NCI-H2196 treated with DMSO at 0.1 percent for 48 hours (cell line): Measurements from ENCODE around the gene NOS1.
"Not testable (repeated sequence)": the region's sequence is repeated elsewhere in the genome, so short reads cannot be mapped to it uniquely, and the experiment has no call there.

ENCODE experiments used
- DNase-seq: peaks from one replicate; lab custom pipeline; 2025; ENCODE audit not compliant: unreplicated experiment; lab: John Stamatoyannopoulos, UW

Gene NOS1

DNA sequence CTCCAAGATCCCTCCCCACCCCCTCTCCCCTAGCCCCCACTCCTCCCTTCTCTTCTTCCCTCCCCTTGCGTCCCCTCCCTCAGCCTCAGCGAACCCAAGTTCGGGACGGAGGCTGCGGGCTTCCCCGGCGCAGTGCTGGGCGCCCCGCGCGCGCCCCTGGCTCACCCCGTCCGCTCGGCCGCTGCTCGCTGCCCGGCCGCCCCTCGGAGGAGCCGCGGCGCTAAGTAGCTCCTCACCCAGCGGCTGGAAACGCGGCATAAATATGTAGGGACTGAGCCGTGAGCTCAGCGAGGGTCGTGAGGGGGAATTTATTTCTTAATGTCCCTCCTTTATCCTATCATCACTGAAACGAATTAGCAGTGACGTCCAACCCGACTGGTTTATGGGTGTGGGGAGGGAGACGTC, at the start of gene NOS1:
Gene NOS1, minus strand, starts transcription at position 280 of the 405 bp plus-strand sequence. CDS start 30,557 bp downstream, outside the sequence.
- DNase-seq = no peak

DNA sequence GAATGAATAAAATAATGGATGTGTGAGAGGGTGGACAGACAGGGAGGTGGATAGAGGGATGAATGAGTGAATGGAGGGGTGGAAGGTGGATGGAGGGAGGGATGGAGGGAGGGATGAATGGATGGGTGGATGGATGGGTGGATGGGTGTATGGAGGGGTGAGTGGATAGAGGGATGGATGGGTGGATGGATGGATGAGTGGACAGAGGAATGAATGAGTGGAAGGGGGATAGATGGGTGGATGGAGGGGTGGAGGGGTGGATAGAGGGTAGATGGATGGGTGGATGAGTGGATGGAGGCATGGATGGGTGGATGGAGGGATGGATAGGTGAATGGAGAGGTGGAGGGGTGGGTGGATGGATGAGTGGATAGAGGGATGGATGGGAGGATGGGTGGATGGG, 47.9 kb upstream of the NOS1 start:
- DNase-seq = no peak

- DNase-seq = peak; percentile 69
These were observed 46.9 kb upstream of the NOS1 start for GRCh38 chr12:117408161-117408791.

DNA sequence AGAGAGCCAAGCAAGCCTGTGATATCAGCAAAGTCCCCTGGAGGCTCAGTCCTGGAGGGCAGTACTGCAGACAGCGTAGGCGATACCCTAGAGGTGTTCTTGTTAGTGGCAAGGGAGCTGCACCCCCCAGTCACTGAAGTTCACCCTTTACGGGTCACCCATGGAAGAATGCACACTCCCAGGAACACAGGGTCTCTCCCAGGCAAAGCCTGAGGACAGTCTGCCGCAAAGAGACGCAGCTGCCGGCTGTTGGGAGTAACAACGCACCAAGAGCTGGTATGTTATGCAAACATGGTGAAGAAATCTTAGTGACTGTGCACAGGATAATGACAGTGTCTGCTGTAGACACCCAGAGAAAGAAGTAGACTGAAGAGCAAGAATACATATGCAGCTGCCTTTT, 43.5 kb upstream of the NOS1 start:
- no peak for DNase-seq

DNA sequence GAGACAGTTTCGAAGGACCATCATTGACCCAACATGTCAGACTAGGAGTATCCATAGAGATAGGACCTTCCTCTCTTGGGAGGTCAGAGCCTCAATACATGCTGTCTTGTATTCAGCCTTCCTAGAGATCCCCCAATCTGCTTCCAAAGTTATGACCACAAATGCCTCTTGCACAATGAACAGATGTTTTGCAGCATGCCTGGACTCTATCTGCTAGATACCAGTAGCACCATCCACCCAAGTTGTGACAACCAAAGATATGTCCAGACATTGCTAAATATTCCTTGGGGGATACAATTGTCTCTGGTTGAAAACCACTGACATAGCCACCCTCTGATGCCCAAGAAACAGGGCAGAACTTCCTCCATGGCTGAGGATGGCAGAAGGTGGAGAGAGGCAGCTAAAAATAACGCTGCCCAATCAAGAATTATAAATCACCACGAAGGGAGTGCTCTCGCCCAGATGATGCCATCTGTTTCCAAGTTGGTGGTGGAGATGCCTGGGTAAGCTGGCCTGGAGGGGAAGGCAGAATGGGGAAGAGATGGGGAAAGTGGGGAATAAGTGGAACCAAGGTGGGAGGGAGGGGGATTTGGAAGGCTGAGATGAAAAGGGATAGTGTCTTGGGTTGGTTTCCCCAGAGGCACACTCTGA, 42.9 kb upstream of the NOS1 start:
- no peak for DNase-seq

DNA sequence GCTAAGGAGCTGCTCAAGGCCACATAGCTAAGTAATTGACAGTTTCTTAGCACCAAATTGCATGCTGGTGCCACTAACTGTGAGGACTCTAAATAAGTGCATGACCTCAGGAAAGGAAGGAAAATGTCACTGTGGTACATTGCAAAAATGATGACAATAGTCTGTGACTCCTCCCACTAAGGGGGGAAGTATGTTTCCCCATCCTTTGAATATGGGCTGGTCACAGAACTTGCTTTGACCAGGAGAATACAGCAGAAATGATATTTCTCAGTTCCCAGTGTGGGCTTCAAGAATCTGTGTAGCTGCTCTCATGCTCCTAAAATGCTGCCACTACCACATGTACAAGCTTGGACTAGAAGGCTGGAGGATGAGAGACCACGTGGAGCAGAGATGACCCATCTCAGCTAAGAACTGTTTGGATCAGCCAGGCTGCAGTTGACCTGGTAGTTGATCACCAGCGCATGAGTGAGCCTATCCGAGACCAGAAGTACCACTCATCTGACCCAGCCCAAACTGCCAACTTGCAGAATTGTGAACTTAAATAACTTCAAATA, 42.2 kb upstream of the NOS1 start:
- DNase-seq = no peak

- no peak for DNase-seq
These were observed 40.9 kb upstream of the NOS1 start for GRCh38 chr12:117402363-117402762.

- DNase-seq = no peak
These were observed 39.5 kb upstream of the NOS1 start for GRCh38 chr12:117400912-117401311.

DNA sequence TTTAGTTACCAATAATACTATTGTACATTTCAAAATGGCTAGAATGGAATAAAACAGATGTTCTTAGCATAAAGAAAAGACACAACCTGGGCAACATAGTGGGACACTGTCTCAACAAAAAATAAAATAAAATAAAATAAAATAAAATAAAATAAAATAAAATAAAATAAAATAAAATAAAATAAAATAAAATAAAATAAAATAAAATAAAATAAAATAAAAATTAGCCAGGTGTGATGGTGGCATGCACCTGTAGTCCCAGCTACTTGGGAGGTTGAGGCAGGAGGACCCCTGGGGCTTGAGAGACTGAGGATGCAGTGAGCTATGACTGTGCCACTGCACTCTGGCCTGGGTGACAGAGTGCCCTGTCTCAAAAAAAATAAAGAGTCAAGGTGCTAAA, 37.1 kb upstream of the NOS1 start:
- DNase-seq = not testable (repeated sequence)

DNA sequence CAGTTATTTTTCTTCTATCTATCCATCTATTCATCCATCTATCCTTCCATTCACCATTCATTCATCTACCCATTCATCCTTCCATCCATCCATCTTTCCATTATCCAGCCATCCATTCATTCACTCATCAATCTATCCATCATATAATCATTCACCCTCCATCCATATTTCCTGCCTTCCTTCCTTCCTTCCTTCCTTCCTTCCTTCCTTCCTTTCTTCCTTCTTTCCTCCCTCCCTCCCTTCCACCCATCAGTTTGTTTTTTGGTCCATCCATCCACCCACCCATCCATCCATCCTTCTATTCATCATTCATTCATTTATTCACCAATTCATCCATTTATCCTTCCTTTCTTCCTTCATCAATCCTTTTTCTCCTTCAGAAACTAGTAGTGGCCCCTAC, 34.3 kb upstream of the NOS1 start:
- no peak for DNase-seq

- no peak for DNase-seq
These were observed 33.1 kb upstream of the NOS1 start for GRCh38 chr12:117394491-117394890.

GRCh38 chr12:117393656-117394055, 32.2 kb upstream of the NOS1 start:
- no peak for DNase-seq

GRCh38 chr12:117390866-117391265, 29.4 kb upstream of the NOS1 start:
- no peak for DNase-seq

DNA sequence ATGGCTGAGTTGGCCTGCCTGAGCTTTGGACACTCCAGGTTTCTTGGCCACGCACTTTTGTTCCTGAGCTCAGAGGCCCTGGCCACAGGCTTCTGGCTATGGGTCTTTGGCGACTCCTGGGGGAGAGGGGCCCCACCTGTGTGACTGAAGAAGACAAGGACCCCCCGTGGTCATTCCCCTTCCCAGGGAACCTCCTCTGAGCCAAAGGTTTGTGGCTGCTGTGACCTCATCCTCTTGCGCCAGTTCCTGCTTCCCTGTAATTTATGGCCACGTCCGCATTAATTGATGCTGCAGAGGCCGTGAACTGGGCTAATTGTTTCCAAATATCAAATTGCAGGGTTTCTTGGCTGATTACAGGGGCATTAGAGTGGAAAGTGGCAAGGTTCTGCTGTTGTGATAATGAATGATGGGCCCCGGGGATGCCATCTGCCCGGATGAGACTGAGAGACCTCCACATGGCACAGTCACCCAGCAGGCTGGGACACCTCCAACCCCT, 27.6 kb upstream of the NOS1 start:
- DNase-seq = no peak

DNA sequence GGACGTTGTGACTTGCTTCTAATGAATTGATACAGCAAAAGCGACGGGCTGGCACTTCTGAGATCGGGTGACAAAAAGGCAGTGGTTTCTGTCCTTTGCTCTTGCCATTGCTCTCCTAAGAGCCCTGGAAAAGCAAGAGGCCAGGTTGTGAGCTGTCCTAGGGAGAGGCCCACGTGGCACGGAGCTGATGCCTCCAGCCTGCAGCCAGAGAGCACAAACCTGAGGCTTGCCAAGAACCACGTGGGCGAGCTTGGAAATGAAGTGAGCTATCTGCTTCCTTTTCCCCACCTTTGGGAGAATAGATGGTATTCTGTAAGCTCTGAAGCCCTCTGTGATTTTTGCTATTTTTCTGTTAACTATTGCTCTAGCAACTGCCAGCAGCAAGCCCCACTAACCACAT, 26.4 kb upstream of the NOS1 start:
- no peak for DNase-seq

DNA sequence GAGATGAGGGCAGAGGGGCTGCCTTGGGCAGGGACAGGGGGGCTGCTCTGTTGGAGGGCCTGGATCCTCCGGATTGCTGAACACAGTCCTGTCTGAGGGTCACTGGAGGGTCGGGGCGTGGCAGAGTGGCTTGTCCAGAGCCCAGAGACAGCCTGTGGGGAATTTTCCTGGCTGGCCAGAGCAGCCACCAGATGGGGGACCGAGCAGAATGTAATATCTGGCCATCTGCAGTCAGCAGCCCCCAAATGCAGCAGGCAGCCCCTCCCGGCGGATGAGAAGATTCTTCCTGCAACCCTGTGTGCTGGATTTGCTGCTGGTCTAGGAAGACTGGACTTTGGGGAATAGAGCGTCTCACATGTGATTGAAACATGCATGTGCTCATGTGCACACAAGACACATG, 23.3 kb upstream of the NOS1 start:
- DNase-seq = no peak

DNA sequence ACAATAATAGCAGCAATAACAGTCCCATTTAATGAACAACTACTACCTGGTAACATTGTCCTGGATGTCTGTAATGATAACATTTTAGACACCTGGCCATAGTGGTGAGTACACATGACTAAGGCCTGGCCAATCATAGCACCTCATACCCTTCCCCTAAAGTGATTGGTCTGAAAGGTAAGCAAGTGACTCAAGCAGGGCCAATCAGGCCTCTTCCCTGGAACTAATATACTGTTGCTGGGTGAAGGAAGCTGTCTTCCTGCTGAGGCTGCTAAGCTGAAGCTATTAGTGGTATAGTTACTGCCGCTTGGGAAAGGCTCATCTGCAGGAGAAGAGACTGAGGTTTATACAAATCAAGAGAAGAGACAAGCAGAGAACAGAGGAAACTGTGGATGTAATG, 18.7 kb upstream of the NOS1 start:
- no peak for DNase-seq

GRCh38 chr12:117377758-117378157, 16.3 kb upstream of the NOS1 start:
- peak; percentile 22 for DNase-seq

GRCh38 chr12:117370588-117370987, 9.2 kb upstream of the NOS1 start:
- no peak for DNase-seq

- DNase-seq = not testable (repeated sequence)
These were observed 8.6 kb upstream of the NOS1 start for GRCh38 chr12:117370000-117370399.

DNA sequence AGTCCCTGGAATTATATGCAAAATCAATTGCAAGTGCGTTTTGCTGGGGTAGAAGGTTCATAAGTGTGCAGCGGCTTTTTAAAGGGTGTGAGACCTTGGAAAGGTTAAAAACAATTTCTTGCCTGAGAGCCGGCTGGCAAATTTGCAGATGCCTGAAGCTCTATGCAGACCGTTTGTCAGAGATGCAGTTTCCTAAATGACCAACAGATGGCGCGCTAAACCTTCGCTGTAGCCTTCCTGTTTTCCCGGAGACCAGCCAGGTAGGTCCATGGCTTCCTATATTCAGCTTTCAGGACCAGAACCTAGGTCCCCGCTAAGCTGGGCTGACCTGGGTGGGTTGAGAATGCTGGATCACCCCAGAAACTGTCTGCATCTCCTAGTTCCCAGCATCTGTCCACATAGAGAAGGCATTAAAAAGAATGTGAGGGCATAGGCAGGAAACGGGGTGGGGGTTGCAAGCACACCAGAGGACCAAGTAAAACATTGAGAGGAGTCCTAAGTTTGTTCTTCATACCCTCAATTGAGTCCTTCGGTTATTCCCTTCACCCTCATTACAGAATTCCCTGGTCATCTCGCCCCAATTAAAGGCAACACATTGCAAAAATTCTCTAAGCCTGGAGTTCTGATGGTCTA, 5.7 kb upstream of the NOS1 start:
- DNase-seq = peak; percentile 61

GRCh38 chr12:117365049-117365616, 3.7 kb upstream of the NOS1 start:
- no peak for DNase-seq
